Bronchial epithelial cell (primary cell): ENCODE results near the gene MDC1. TPM values are rescaled to one million over a fixed set of nuclear protein-coding genes. Genes with fewer than 3 reads are reported as not detected.
"Not testable (repeated sequence)": the region's sequence is repeated elsewhere in the genome, so short reads cannot be mapped to it uniquely, and the experiment has no call there.

Experiments
- DNase-seq: peaks from one replicate; pipeline ENCODE4 v3.0.0-alpha.2; 2010; ENCODE audit warnings: low read depth
- FAIRE-seq: peaks from 2 replicates; lab custom pipeline; 2011; peaks lifted over from hg19 to GRCh38; lab: Jason Lieb, UNC
- H3K27me3 ChIP-seq: 2 replicates; pipeline ENCODE4 v1.5.1; 2011; ENCODE audit warnings: low read length; ENCODE audit not compliant: control insufficient read depth, insufficient read depth
- H3K36me3 ChIP-seq: 2 replicates; pipeline ENCODE4 v1.5.1; 2011; ENCODE audit warnings: low read length; ENCODE audit not compliant: control insufficient read depth, insufficient read depth
- H3K4me3 ChIP-seq: 2 replicates; pipeline ENCODE4 v1.5.1; 2011; ENCODE audit warnings: mild to moderate bottlenecking, low read depth, low read length, control low read depth
- CTCF ChIP-seq: IDR thresholded peaks from 2 replicates; pipeline ENCODE4 v1.5.1; 2011; ENCODE audit warnings: mild to moderate bottlenecking, moderate library complexity, low read length, control low read depth, inconsistent platforms; ENCODE audit not compliant: insufficient read depth, severe bottlenecking
- total RNA-seq: library from RNA; depleted of rRNA; stranded (reverse); fragments of >200 nt; gene quantifications from 2 replicates; pipeline ENCODE4 v1.2.1, GENCODE V29; 2014

Gene MDC1
- total RNA-seq, 1 donor from 2014 or later = 2.4 TPM

- Histone ChIP-seq H3K36me3 (peaks cover 17% of the 10 kb centered on the region), H3K27me3 (no peaks in the 10 kb centered on the region), H3K4me3 (no peak overlapping the region)
- DNase-seq (no peak), FAIRE-seq (no peak)
- TF ChIP-seq CTCF = no peak
Measured at GRCh38 chr6:30676660-30677285, 40.3 kb downstream of the MDC1 start.

- DNase-seq (peak; percentile 95), FAIRE-seq (no peak)
- peak; percentile 82 for TF ChIP-seq CTCF
- H3K4me3 ChIP-seq = peak within 1 kb of the TSS; percentile 81
- H3K27me3 ChIP-seq = no peaks in the 10 kb centered on the region
- H3K36me3 ChIP-seq = peaks cover 20% of the 10 kb centered on the region
Measured at GRCh38 chr6:30672445-30673253, 44.4 kb downstream of the MDC1 start, which contains the start of gene DHX16. Gene DHX16 (minus strand): TSS chr6:30673006. CDS start chr6:30672841, 165 bp downstream.

GRCh38 chr6:30670760-30671527 lies 46.1 kb downstream of the MDC1 start:
- H3K27me3 ChIP-seq = no peaks in the 10 kb centered on the region
- no peak overlapping the region for H3K4me3 ChIP-seq
- DNase-seq = no peak
- peak; percentile 4 for TF ChIP-seq CTCF
- H3K36me3 ChIP-seq = peaks cover 13% of the 10 kb centered on the region
- no peak for FAIRE-seq

- not testable (repeated sequence) for FAIRE-seq, H3K27me3 ChIP-seq, H3K4me3 ChIP-seq
- DNase-seq = peak; percentile 64
- H3K36me3 ChIP-seq = peaks cover 36% of the 10 kb centered on the region
Measured at GRCh38 chr6:30666300-30666699, 50.8 kb downstream of the MDC1 start.

- H3K4me3 ChIP-seq = no peak overlapping the region
- no peak for FAIRE-seq
- no peak for DNase-seq
- H3K36me3 ChIP-seq = peaks cover 35% of the 10 kb centered on the region
- TF ChIP-seq CTCF = no peak
- no peaks in the 10 kb centered on the region for H3K27me3 ChIP-seq
Measured at GRCh38 chr6:30664994-30665767, 51.9 kb downstream of the MDC1 start.

- H3K36me3 ChIP-seq = peaks cover 42% of the 10 kb centered on the region
- H3K4me3 ChIP-seq, DNase-seq, H3K27me3 ChIP-seq, FAIRE-seq: not testable (repeated sequence)
Measured at GRCh38 chr6:30657922-30658321, 59.2 kb downstream of the MDC1 start.
